Lung (tissue), 12 donors: ENCODE data around the gene TRABD. TPM values are rescaled to one million over a fixed set of nuclear protein-coding genes. Genes with fewer than 3 reads are reported as not detected.

Experiments used
- ATAC-seq: fragments of 200-7000 bp; cut with Tn5 transposase; one replicate; pipeline ENCODE4 v1.9.1; 2020; ENCODE audit warnings: moderate number of reproducible peaks; ENCODE audit not compliant: insufficient read depth, low FRiP score
- DNase-seq, 3 donors: peaks; one replicate each; pipeline ENCODE4 v3.0.0-alpha.2; 2013 to 2017
- H3K27ac ChIP-seq, 2 donors: one replicate each; pipeline ENCODE4 v1.5.1; 2013; ENCODE audit warnings: mild to moderate bottlenecking in 2 of 2, moderate library complexity in 2 of 2, control low read depth in 1 of 2, inconsistent platforms in 1 of 2, low read depth in 1 of 2, low read length in 1 of 2
- H3K27me3 ChIP-seq, 3 donors: one replicate each; pipeline ENCODE4 v1.5.1; 2013; ENCODE audit warnings: low read length in 2 of 3; ENCODE audit not compliant: control insufficient read depth in 3 of 3, insufficient read depth in 3 of 3
- H3K36me3 ChIP-seq, 4 donors: one replicate each; pipeline ENCODE4 v1.5.1; 2013; ENCODE audit warnings: low read length in 4 of 4, mild to moderate bottlenecking in 1 of 4, moderate library complexity in 1 of 4; ENCODE audit not compliant: control insufficient read depth in 4 of 4, insufficient read depth in 4 of 4
- H3K4me1 ChIP-seq, 5 donors: one replicate each; pipeline ENCODE4 v1.5.1; 2013; ENCODE audit warnings: low read length in 5 of 5, mild to moderate bottlenecking in 2 of 5, moderate library complexity in 1 of 5; ENCODE audit not compliant: control insufficient read depth in 5 of 5, insufficient read depth in 5 of 5
- H3K4me3 ChIP-seq: one replicate; pipeline ENCODE4 v1.5.1; 2013; ENCODE audit warnings: mild to moderate bottlenecking, control low read depth, moderate library complexity
- H3K9ac ChIP-seq, 2 donors: one replicate each; pipeline ENCODE4 v1.5.1; 2013; ENCODE audit warnings: low read length in 2 of 2, control low read depth in 1 of 2; ENCODE audit not compliant: insufficient read depth in 1 of 2
- H3K9me3 ChIP-seq, 4 donors: one replicate each; pipeline ENCODE4 v1.5.1; 2013; ENCODE audit warnings: low read length in 3 of 4, mild to moderate bottlenecking in 1 of 4, moderate library complexity in 1 of 4; ENCODE audit not compliant: control insufficient read depth in 4 of 4, insufficient read depth in 3 of 4
- CTCF ChIP-seq: IDR thresholded peaks from 2 replicates; pipeline ENCODE4 v1.5.1; 2012; ENCODE audit warnings: mild to moderate bottlenecking; ENCODE audit errors: control extremely low read depth, extremely low read depth
- WGBS, 2 donors: extraction: QIAGEN DNeasy Blood & Tissue Kit; methylation state at CpG; one replicate each; pipeline ENCODE4 v1.1.7; 2013; 5-methylcytosine and 5-hydroxymethylcytosine counted together
- polyA plus RNA-seq, 2 donors: library from polyadenylated mRNA; stranded (reverse); fragments of 200-250 nt; gene quantifications; one replicate each; pipeline ENCODE4 v1.2.1, GENCODE V29; 2013
- total RNA-seq, 2 donors: library from RNA; depleted of rRNA in 1 of 2; stranded (reverse); fragments of >200 nt in 1 of 2; gene quantifications; one replicate each; pipeline ENCODE4 v1.2.1, GENCODE V29; 2014 to 2021
- donor health status: control.
- donor health status: control.
- donor health status: Bipolar disorder and iron deficiency.
- donor health status: healthy.
- donor health status: DM: yes; HTN: yes; CAD: no.

TRABD gene
- total and polyA plus RNA-seq, 4 donors = 16.2 to 72.7 (median 62.2) TPM

DNA sequence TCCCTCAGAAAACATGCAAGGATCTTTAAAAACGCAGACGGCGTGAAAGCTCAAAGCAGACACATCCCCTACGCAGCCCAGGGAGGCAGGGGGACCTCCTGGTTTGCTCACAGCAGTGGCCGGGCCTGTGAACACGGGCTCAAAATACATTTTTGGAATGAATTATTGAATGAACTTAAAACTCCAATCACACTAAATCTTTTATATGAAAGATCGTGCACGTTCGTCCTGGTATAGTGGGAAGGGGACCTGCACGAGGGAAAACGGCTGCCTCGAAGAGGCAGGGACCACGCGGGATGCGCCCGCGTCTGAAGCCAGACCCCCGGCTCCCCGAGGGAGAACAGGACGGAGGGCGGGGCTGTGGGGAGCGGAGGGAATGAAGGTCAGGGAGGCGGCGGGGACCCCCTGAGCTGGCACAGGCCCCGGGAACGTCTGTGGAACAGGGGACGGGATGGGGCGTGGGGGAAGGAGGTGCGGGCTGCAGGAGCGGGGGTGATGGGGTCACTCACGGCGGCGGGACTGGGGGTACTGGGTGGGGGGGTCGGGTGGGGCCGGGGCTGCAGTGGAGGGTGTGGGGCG, 16.4 kb upstream of the TRABD start:
- DNase-seq (peak in 1 of 3 donors; percentile 13), ATAC-seq (no peak)
- Histone ChIP-seq H3K36me3 (no peaks in the 10 kb centered on the region), H3K27me3 (peaks cover 0 to 15% (median 5%) of the 10 kb centered on the region in 3 donors), H3K9me3 (no peaks in the 10 kb centered on the region), H3K4me3 (no peak overlapping the region), H3K9ac (no peak overlapping the region), H3K4me1 (peaks cover 0 to 5% (median 0%) of the 10 kb centered on the region in 5 donors), H3K27ac (no peak overlapping the region)
- no peak for TF ChIP-seq CTCF
- 14 to 15% methylated on average over 30 to 36 of the region's 36 CpGs for WGBS, 2 donors

DNA sequence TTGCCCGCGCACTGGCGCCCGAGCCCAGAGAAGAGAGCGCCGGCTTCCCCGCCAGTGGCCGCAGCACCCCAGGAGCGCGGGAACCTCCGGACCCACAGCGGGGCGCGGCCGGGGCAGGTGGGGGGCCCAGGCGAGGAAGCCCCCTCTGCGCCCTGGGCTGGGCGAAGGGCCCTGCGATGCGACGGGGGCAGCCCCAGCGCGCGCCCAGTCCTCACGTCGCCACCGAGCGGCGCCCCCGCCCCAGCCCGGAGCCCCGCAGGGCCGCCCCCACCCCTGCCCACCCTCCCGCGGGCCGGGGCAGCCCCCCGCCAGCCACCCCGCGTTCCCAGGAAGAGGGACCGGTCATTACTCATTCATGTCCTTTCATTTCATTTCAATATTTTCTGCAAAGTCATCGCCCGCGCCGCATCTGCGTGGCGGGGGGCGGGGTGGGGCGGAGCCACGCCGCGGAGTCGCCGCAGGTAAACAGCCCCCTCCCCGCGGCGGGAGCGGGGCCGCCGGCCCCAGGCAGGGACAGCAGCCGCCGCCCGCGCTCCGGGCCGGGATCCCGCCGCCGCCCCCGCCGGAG, 15.9 kb upstream of the TRABD start:
- no peak overlapping the region for H3K9ac ChIP-seq
- TF ChIP-seq CTCF = no peak
- DNase-seq (no peak), ATAC-seq (no peak)
- H3K36me3 ChIP-seq = no peaks in the 10 kb centered on the region
- 1% methylated on average over 25 to 69 of the region's 70 CpGs for WGBS, 2 donors
- H3K27ac ChIP-seq = no peak overlapping the region
- peaks cover 0 to 5% (median 0%) of the 10 kb centered on the region in 5 donors for H3K4me1 ChIP-seq
- H3K27me3 ChIP-seq = peaks cover 0 to 15% (median 5%) of the 10 kb centered on the region in 3 donors
- H3K9me3 ChIP-seq = no peaks in the 10 kb centered on the region
- H3K4me3 ChIP-seq = peak overlapping the region; percentile 16

GRCh38 chr22:50170453-50171318, 15.0 kb upstream of the TRABD start, which contains the start of gene PANX2:
TSS of gene PANX2 (plus strand) at chr22:50170731. CDS start at chr22:50170731, 0 bp downstream.
- 11 to 25% methylated on average over 50 to 105 of the region's 105 CpGs for WGBS, 2 donors
- H3K27ac ChIP-seq = no peak within 1 kb of the TSS
- peaks cover 0 to 11% (median 5%) of the 10 kb centered on the region in 3 donors for H3K27me3 ChIP-seq

More at GRCh38 chr22:50170453-50171318, 15.0 kb upstream of the TRABD start, which contains the start of gene PANX2:
- Histone ChIP-seq H3K9ac (no peak within 1 kb of the TSS), H3K4me3 (peak within 1 kb of the TSS; percentile 44), H3K9me3 (no peaks in the 10 kb centered on the region), H3K4me1 (peaks cover 0 to 5% (median 0%) of the 10 kb centered on the region in 5 donors), H3K36me3 (no peaks in the 10 kb centered on the region)
- DNase-seq = no peak
- no peak for ATAC-seq
- TF ChIP-seq CTCF = no peak
